Stimulated activated CD4-positive, alpha-beta T cell treated with anti-CD3 and anti-CD28 coated beads, TNF-alpha, amount 100 ng/mL, for 48 hours (primary cell): ENCODE measurements around the gene NCF2.
A peak's percentile ranks its signal among the peaks of the same experiment; 100 is the strongest.
"Not testable (repeated sequence)": the region's sequence is repeated elsewhere in the genome, so short reads cannot be mapped to it uniquely, and the experiment has no call there.

Source experiments
- DNase-seq, 3 donors: peaks; one replicate each; pipeline ENCODE4 v3.0.0-alpha.2; 2020; ENCODE audit warnings: low read depth in 3 of 3

The NCF2 gene, protein sequence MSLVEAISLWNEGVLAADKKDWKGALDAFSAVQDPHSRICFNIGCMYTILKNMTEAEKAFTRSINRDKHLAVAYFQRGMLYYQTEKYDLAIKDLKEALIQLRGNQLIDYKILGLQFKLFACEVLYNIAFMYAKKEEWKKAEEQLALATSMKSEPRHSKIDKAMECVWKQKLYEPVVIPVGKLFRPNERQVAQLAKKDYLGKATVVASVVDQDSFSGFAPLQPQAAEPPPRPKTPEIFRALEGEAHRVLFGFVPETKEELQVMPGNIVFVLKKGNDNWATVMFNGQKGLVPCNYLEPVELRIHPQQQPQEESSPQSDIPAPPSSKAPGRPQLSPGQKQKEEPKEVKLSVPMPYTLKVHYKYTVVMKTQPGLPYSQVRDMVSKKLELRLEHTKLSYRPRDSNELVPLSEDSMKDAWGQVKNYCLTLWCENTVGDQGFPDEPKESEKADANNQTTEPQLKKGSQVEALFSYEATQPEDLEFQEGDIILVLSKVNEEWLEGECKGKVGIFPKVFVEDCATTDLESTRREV

DNA sequence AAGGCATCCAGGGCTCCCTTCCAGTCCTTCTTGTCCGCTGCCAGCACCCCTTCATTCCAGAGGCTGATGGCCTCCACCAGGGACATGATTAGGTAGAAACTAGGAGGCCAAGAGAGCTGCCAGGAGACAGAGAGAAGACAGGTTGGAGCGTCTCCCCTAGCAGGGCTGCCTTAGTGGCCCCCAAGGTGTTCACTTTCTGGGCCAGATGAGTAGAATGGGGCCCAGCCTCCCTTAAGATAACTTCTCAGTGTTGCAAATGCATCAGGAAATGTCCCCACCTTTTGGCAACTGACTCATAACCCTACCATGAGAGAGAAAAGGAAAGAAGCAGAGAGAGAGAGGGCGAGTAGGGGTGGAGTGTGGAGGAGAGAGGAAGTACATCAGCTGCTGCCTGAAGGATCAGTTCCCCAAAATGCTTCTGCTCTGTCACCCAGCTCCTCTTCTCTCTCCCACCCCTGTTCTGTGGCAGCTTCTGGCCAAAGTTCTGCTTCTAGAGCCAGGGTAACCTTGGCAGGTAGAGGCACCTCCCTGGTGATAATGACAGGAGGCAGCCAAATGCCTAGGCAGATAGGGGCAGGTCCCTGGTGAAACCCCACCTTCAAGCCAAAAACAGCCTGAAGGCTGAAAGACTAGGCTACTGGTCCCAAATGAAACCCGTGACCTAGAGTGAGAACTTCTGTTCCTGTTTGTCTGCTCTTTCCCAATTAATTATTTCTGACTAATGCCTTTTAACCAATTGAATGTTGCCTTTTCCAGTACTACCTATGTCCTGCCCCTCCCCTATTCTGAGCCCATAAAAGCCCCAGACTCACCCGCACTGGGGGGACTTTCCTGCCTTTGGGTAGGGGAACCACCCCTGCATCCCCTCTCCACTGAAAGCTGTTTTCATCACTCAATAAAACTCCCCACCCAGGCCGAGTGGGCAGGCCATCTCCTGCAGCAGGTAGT lies at the start of gene NCF2:
TSS of gene NCF2 (minus strand) at position 216 of the 948 bp plus-strand sequence. CDS start at position 86, 130 bp downstream.
- peak in 2 of 3 donors; percentile 29 to 36 for DNase-seq

DNA sequence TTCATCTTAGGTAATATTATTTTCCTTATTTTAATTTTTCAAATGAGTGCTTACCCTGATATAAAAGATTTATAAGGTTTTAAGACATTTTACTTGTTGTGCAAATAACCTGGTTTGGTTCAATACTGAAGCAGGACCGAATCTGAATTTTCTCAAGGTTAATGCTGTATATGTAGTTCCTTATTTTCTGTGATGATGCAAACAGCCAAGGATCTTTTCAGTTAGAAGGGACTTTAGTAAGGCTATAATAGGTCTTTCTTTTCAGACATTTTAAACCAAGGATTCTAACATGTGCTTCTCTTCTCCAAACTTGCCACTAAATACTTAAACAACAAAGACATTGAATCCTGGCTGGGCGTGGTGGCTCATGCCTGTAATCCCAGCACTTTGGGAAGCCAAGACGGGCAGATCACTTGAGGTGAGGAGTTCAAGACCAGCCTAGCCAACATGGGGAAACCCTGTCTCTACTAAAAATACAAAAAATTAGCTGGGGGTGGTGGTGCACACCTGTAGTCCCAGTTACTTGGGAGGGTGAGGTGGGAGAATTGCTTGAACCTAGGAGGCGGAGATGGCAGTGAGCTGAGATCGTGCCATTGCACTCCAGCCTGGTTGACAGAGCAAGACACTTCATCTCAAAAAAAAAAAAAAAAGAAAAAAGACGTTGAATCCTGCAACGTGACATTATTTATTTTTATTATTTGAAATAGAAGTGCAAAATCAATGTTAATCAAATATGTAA lies 48.6 kb upstream of the NCF2 start:
- no peak for DNase-seq

DNA sequence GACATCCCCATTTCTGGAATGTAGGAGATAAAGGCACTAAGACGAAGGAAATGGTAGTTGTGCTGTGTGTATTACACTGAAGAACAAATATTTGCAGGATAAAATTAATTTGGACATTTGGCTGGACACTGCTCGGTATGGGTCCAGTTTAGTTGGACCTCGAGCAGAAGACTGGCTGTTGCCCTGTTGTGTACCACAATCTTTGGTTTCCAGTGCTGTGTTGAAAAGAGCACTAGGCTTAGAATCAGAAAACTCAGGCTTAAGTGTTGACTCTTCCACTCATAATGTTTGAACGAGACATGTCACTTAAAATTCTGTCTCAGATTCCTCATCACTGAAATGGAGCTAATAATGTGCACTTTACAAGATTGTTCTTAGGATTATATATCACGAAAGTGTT lies 46.5 kb upstream of the NCF2 start:
- no peak for DNase-seq

DNA sequence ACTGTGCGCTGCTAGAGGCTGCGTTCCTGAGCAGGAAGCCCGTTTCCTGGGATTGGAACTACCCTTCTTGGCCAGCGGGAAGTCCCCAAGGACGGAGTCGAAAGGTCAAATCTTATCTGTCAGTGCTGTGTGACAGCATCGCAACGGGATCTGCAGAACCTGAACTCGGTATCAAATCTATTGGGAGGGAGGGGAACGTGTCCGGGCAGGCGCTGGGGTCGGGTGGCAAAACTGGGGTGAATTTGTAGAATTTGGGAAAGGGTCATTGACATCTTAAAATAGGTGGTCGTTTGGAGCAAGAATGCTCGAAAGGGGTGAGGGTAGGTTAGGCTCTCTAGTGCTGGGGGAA lies 46.0 kb upstream of the NCF2 start:
- no peak for DNase-seq

DNA sequence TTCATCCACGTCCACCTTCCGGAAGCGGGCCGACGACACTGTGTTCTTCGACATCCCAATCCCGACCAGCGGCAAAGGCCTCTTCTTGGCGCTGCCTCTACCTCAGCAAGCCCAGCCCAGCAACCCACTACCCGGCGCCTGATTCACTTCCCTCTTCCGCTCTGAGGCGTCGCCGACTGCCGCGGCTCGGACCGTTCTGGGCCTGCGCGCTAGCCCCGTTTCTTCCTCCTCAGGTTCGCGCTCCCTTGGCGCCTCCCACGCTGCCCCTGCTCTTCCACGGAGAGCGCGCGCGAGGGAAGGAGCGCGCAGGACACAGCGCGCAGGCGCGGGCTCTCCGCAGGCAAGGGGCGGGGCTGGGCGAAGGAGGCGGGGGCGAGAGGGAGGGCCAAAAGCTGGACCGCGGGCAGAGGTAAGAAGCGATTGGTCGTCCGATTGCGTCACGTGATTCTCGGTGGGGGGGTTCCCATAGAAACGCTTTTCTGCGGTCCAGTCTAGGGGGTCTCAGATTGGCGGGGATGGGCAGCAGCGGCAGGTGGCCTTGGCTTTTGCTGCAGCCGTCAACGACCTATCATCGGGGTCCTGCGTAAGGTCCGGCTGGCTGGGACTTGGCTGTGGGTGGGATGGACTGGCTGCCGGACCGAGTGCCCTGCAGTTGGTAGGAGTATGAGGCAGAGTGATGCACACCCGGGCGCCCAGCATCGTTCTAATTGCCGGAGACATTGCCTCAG lies 45.5 kb upstream of the NCF2 start, which contains the start of gene ARPC5:
TSS of gene ARPC5 (minus strand) at position 178 of the 728 bp plus-strand sequence. CDS start at position 54, 124 bp downstream.
- DNase-seq = peak; percentile 93 to 95 (median 93)

DNA sequence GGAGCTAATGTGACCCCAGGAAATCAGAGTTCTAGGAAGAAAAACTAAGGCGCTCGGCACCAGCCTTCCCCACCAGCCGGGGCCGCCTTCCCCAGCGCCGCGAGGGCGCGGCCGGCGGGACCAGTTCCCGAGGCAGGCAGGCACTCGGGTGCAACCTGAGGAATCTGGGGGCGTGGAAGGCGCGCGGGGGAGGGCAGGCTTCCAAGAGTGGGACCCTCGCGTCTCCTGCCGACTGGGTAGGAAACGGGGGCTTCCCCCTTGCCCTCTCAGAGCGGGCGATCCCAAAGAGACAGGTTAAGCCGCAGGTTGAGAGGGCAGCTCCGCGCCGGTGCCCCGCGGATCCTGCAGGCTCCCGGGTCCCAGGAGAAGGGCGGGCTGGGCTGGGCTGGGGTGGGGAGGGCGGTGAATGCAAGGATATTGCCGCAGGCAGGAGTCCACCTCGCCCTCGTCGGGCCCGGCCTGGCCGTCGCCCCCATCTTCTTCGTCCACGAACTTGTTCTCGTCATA lies 44.9 kb upstream of the NCF2 start:
- DNase-seq = no peak

DNA sequence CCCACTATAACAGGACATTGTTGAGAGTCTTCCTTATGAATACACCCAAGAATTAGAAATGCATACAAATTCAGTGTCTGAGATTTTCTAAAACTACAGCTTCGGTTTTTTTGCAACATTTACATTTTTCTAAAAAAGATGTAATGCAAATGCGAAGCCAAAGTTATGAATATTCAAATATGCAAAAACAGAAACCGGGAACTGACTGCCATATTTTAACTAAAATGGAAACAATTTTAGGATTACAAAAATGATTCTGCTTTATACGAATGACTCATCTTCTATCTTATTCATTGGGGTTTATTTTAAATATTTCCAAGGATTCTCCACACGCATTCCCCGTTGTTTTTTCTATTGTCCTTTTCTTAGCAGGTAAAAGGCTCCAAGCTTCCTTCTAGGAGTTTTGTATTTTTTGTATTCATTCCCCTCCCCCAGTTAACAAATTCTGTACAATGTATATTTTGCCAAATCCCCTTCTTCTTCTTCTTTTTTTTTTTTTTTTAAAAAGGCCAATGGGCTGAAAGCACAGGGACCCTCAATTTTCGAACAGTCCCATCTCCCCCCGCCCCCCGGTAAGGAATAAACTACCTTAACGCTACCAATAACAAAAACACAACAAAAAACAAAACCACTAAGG lies 44.3 kb upstream of the NCF2 start:
- no peak for DNase-seq

DNA sequence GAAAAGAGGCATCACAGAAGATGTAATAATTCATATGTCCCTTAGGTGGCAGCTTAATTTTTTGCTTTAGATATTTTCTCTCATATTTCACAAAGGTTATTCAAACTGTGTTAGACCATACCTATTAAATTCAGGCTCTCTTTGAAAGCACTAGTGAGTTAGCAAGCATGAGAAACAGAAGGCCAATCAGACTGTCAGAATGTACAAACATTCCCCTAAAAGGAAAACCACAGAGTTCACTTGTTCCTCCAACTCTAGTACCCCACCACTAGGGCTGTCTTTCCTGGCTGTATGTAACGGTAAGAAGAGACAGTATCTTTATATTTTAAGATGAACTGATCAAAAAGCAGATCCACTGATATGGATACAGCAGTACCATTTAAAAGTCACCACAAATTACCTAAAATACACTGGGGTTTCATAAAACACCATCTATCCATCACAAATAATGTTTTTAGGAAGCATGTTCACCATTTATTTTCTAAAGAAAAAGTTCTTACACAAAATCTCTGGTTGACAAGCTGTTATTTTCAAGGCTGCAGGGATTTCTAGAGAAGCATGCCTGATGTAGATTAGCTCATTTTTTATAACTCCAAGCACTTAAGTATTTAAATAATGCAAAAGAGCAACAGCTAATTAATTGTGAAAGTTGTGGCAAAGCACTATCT lies 43.6 kb upstream of the NCF2 start:
- no peak for DNase-seq

DNA sequence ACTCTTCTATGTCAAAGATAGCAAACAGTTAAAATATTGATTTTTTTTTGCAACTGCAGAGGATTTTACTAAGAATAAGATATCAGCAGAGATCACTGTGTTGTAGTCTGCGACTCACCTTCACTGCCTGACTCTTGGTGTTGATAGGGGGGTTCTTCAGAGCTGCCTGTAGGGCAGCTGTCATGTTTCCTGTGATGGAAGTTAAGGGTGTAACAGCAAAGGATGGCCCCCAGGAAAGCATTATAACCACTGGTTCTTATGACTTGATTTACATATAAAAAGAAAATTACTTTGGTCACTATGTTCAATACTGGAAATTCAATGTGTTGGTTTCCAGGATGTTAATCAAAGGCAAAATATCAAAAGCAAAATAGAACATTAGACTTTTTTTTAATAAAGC lies 42.7 kb upstream of the NCF2 start:
- no peak for DNase-seq

DNA sequence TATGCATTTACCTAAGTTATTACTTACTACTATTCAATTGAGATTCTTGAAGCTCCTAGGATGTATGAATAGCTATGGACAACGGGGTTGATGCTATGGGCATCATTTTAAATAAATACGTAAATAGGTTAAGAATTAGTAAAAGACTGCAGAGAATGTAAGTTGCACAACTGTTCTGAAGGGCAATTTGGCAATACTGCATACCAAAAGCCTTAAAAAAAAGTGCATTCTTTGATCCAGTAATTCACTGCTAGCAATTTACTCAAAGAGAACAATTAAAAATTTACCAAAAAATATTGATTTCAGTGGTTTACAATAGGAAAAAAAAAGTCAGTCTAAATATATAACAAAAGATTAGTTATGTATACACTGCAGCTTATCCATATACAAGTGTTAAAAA lies 41.9 kb upstream of the NCF2 start:
- DNase-seq = no peak

DNA sequence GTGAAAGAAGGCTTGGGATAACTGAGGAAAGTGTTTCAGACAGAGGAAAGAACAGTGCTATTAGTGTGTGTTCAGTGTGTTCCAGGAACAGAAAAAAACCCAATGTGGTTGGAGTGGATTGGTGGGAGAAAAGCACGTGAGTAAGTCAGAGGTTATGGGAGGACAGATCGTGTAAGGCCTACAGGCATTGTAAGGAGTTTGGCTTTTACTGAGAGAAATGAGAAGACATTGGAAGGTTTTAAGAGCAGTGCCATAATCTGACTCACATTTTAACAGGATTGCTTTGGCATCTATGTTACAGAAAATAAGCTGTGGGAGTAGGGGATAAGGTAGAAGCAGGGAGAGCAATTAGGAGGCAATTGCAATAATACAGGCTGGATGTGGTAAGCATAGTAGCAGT lies 40.5 kb upstream of the NCF2 start:
- DNase-seq = no peak

DNA sequence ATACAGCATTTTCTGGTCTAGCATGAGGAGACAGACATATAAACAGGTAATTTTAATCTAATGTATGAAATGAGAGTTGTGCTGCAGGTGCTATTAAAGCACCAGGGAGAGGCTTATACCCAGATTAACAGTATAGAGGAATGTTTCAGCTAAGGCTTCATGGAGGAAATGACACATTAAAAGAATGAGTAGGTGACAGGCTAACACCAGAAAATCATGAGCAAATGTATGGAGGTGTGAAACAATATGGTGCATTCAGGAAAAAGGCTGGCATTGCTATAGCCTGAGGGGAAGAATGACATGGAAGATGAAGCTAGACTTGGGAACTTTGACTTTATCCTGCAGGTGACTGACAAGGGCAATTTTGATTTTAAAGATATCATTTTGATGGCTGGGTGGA lies 38.3 kb upstream of the NCF2 start:
- no peak for DNase-seq

DNA sequence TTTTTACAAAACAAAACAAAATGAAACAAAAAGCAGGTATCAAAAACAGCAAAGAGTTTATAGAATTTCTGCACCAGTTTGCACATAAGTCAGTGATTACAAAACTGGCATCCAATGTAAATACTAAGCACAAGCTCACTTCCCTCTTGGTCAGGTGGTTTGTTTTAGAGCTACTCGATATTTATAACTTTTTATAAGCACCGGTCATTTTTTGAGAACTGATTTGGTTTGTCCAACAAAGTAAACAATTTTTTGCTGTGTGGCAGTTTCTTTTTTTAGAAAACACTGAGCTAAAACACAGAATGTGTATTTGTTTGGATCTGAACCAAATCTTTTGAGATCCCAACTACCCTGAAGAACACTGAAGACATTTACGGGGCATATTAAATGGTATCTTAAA lies 36.0 kb upstream of the NCF2 start:
- DNase-seq = not testable (repeated sequence)

DNA sequence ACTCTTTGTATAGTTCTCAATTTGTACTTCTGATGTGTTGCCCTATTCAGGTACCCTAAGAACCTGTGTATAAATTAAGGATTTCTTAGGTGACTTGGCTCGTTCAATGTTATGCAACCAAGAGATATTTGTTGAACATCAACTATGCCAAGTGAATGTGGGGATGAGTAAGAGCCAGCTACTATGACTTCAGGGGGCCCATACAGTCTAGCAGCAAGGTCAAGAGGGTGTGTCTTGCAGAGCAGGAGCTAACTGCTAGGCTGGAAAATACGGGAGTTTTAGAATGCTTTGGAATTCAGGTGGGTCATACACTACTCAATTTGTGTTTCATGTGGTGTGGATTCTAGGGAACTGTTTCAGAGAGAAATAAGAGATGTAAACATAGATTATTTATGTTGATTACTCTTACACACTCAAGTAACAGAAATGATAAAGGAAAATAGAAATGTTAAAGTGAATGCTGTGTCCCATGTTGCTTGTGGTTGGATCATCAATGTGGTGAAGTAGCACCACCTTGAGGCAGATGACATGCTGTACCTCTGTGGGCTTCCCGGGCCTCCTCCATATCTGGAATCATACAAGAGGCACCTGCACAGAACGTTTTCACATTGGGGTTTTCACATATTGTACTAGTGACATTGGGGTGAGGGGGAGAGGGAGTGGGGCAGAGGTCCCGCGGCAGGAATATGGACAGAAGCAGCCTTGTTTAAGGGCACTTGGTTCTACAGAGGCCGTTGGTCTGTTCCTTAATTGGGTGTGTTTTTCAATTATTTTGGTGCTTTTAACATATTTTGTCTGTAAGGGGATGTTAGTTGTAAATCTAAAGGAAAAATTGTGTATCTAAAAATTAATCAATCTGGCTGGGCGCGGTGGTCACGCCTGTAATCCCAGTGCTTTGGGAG lies 32.9 kb upstream of the NCF2 start:
- DNase-seq = peak in 1 of 3 donors; percentile 29

DNA sequence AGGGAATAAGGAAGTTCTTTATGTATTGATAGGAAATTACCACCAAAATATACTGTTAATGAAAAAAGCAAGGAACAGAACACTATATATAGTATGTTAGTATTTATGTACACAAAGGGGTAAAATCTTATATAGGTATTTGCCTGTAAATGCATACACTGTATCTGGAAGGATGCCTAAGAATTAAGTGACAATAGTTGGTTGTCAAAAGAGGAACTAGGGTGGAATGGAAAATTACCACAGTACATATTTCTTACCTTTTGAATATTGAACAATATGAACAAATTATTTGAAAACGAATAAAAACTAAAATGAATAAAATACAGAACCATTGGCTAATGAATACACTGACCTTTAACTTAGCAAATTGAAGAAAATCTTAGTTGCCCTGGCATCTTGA lies 31.8 kb upstream of the NCF2 start:
- DNase-seq = no peak

DNA sequence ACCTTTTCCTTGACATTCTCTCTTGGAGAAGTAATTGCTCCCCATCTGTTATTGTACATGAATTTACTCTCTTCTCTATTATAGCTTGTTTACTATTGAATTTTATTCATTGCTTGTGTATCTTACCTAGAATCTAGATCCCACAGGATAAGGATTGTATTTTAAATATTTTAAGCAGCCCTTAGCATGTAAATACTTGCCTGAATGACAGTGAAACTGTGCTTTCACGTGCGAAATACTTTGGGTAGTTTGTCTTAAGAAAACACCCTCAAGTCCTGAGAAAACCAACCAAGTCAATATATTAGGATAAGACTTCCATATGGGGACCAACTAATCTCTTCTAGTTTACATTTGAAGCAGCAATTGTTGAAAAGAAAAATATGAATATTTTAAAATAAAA lies 30.1 kb upstream of the NCF2 start:
- no peak for DNase-seq

DNA sequence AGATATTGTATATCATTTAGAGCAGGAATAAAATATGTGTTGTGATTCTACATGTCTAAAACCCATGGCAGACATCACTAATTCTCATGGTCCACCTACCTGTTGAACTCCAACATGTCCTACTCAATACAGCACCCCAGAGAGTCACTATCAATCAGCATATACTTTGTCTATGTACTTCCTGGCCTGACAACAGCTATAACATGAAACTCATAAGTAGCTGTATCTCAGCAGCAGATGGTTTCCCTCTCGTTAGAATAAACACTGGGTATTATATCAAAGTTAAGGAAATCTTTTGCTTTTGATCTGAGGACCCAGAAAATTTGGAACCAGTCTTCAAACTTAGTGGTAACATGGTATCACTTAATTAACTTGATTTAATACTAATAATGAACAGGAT lies 29.5 kb upstream of the NCF2 start:
- DNase-seq = no peak

DNA sequence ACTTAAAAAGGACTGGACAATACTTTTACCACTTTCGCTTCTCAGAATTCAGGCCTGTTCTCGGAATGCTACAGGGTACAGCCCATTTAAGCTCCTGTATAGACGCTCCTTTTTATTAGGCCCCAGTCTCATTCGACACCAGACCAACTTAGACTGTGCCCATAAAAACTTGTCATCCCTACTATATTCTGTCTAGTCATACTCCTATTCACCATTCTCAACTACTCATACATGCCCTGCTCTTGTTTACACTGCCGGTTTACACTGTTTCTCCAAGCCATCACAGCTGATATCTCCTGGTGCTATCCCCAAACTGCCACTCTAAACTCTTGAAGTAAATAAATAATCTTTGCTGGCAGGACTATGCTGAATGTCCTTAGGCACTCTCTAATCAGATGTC lies 27.9 kb upstream of the NCF2 start:
- DNase-seq = not testable (repeated sequence)

DNA sequence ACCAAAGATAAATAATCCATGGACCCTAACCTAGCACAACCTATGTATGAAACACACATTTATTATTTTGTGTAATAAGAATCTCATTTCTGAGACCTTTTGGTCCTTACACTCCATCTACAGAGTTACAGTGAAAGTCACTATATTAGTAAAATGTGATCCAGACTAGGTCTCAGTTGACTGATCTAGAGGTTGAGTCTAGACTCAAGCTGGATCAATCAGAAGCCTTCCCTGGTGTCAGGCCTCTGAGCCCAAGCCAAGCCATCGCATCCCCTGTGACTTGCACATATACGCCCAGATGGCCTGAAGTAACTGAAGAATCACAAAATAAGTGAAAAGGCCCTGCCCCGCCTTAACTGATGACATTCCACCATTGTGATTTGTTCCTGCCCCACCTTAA lies 22.7 kb upstream of the NCF2 start:
- not testable (repeated sequence) for DNase-seq
